ENCODE results near the gene TMEM179.
"Not testable (repeated sequence)": the region's sequence is repeated elsewhere in the genome, so short reads cannot be mapped to it uniquely, and the experiment has no call there.

TMEM179 gene

GRCh38 chr14:104585966-104586697 is 18.4 kb downstream of the TMEM179 start:
- no peak for FAIRE-seq

DNA sequence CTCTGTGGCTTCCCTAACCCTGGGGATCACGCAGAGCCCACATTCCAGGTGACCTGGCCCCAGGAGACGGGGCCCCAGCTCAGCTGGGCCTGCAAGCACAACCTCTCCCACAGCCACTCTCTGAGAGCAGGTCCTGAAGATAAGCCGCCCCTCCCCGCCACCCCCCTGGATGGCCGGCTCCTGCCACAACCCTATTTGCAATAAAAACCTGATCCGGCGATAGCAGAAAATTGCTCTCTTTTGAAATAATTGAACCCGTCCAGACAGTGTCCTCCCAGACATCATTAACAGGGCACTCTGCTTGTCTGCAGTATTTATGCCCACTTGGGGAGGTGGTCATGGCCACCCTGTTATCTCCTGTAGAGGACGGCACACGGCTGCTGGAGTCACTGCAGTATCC is 20.0 kb downstream of the TMEM179 start:
- no peak for FAIRE-seq

- no peak for FAIRE-seq
Measured at GRCh38 chr14:104583424-104584306, 20.9 kb downstream of the TMEM179 start.

DNA sequence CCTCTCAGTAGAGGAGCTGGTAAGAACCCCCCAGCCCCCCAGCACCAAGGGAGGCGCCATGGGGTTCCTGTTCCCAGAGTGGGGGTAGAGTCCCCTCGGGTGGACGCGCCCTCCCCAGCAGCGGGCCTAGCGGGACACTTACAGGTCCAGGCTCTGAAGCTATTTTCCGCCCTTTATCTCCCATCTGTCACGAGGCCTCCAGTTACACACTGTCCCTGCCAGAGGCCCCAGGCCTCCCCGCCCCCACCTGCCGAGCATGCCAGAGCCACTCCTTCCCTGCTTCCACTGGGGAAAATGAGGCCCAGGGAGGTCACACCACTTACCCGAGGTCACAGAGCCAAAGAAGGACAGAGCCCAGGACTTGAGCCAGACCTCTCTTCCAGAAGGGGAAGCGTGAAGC is 21.9 kb downstream of the TMEM179 start:
- no peak for FAIRE-seq

GRCh38 chr14:104582005-104582404 is 22.6 kb downstream of the TMEM179 start:
- FAIRE-seq: no peak

GRCh38 chr14:104581521-104581920 is 23.1 kb downstream of the TMEM179 start:
- no peak for FAIRE-seq

GRCh38 chr14:104580961-104581360 is 23.6 kb downstream of the TMEM179 start:
- FAIRE-seq: no peak

DNA sequence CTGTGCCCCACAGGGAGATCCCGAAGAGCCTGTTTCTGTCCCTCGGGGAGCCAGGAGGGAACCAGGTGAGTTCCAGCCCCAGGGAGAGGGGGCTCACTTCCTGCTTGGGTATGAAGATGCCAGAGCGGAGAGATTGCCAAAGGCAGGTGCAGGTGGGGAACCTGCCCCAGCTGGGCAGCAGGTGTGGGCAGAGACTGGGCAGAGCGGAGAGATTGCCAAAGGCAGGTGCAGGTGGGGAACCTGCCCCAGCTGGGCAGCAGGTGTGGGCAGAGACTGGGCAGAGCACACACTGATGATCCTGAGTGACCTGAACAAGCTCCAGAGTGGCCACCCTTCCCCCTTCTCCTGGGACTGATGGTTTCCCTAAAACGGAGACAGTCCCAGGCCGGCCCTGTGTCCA is 24.6 kb downstream of the TMEM179 start:
- not testable (repeated sequence) for FAIRE-seq

- FAIRE-seq: no peak
Measured at GRCh38 chr14:104579507-104579906, 25.1 kb downstream of the TMEM179 start, which contains the start of gene C14orf180. TSS of gene C14orf180 (plus strand) at chr14:104579764. CDS start at chr14:104586431, 6,667 bp downstream.

- no peak for FAIRE-seq
Measured at GRCh38 chr14:104578321-104578720, 26.3 kb downstream of the TMEM179 start.

- no peak for FAIRE-seq
Measured at GRCh38 chr14:104577847-104578301, 26.7 kb downstream of the TMEM179 start.

DNA sequence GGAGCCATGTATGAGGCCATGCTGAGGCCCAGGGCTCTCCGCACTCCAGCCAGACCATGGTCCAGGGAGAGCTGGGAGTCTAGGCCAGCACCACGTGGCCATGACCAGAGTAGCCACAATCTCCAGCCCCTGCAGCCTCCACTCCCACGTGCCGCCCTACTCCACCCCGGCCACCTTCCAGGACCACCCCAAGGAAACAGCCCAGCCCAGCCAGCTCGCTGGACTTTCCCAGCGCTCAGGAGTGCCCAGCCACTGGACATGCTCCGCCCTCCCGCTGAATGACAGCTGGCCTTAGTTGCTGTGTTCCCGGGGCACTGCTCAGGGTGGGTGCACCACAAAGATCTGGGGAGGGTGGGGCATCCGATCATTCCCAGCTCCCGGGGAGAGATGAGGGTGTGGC is 27.1 kb downstream of the TMEM179 start:
- FAIRE-seq: no peak

- FAIRE-seq: no peak
Measured at GRCh38 chr14:104576970-104577332, 27.6 kb downstream of the TMEM179 start.

DNA sequence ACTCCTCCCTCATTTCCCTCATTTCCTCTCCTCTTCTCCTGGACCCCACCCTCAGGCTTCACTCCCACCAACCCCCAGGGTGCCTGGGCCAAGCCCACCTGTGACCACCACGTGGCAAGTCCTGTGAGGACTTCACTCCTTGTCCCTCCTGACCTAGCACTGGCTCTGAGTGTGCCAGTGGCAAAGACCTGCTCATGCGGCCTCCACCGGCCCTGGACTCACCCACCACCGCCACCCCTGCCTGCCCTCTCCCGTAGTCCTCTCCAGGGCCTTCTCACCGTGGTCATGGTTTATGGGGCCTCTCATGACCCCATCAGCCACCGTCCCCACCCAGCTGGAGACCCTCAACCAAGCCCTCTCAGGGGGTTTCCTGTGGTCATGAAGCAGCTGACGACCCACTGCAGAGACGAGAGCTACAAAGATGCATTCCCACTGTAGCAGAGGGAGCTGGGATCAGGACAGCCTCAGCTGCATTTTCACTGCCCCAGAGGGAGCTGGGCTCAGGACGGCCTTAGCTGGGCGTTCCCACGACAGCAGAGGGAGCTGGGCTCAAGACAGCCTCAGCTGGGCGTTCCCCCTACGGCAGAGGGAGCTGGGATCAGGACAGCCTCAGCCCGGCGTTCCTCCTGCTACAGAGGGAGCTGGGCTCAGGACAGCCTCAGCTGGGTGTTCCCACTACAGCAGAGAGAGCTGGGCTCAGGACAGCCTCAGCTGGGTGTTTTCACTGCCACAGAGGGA is 28.2 kb downstream of the TMEM179 start:
- no peak for FAIRE-seq

- FAIRE-seq: no peak
Measured at GRCh38 chr14:104574978-104575583, 29.5 kb downstream of the TMEM179 start.

DNA sequence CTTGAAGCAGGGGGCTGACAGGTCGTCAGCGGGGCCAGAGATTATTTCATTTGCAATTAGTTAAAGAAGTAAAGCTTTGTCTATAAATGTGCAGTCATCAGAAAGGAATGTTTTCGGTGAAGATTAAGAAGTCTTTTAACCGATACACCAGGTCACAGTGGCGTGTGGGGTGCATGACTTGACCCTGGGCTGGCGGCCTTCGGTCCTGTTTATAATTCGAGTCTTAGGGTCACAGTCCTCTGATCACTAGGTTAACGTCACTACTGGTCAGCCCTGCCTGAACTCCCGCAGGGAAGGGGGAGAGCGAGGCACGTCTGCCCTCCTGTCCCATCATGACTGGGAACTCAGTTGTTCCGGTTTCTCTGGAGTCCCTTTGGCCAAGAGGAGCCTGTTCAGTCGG is 30.0 kb downstream of the TMEM179 start:
- no peak for FAIRE-seq

DNA sequence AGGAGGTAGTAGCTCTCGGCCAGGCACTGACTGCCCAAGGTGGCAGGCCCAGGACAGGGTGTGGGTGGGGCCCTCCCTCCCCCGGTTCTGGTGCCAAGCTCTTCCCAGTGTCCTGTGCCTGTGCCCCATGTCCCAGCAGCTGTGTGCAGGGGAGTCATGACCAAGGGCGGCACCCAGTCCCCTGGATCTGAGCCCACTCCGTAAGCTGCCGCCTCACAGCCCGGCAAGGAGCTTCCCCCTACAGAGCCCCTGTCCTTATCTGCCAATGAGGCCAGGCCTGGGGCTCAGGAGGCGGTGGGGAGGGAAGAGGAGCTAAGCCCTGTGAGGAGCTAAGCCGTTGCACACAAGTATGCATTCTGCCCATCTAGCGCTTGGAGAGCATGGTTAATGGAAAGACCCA is 30.6 kb downstream of the TMEM179 start:
- no peak for FAIRE-seq

GRCh38 chr14:104572668-104573067 is 31.9 kb downstream of the TMEM179 start:
- FAIRE-seq: no peak

DNA sequence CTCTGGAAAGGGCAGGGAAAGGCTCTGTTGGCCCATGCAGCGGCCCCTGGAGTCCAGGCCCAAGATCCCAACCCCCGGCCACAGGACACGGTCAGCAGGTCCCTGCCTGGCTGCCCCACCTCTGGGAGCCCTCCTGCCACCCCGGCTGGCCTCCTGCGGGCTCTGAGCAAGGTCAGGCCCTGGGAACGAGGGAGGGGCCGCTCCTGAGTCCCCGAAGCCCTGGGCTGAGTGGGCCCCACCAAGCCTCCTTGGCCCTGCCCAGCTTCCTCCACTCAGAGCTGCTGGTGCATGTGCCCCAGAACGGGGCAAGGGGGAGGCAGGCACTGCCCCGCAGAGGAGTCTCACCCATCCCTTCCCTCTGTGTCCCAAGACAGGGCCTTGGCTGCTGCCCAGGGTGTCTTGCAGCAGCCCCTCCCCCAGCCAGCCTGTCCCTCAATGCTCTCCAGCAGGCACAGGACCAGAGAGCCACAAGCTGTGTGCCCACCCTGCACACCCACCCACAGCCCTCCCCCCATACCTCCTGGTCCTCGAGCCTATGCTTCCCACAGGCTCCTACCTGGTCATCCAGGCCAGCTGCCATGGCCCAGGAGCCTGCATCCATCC is 32.4 kb downstream of the TMEM179 start:
- FAIRE-seq: no peak

DNA sequence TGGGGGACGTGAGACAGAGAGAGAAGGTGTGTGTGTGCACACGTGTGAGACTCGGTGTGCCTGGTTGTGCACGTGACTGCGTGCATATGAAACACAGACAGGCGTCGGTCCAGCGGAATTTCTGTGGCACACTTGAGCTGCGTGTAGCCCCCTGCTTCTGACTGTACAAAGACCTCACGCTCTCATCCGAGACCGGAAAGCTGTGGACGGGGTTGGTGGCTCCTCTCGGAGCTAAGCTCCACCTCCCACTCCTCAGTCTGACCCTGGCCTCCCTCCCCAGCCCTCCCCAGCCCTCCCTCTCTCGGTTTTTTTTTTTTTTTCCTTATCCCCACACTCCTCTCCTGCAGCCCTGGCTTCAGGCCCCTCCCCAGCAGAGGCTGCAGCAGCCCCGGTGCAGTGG is 33.3 kb downstream of the TMEM179 start:
- no peak for FAIRE-seq

DNA sequence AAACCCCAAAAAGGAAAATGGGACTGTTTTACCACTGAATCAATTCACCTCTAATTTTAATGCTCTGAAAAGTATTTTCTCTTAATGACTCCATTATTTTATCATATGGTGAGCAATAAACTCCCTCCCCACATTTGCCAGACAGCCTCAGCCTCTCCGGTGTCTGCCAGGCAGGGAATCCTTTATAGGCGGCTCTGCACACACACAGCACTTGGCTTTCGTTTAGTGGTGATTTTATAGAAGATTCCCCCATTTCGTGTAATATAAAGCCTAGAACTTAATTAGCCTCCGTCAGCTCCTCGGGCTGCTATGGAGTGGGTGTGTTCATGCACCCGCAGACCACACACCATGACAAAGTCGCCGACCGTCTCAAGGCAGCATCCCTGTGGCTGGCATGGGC is 35.1 kb downstream of the TMEM179 start:
- no peak for FAIRE-seq

- FAIRE-seq: no peak
Measured at GRCh38 chr14:104568620-104569019, 36.0 kb downstream of the TMEM179 start.

- no peak for FAIRE-seq
Measured at GRCh38 chr14:104567957-104568225, 36.7 kb downstream of the TMEM179 start.
